A673 (cell line): ENCODE results near the gene TLE2.

Experiments used
- CTCF ChIP-seq: fragments of 300-800, 200-600 bp; sonication (generic); conservative IDR thresholded peaks from 2 replicates; pipeline ENCODE4 v1.5.1; 2017; ENCODE audit warnings: low read depth, mild to moderate bottlenecking, antibody characterized with exemption, low read length, moderate library complexity, mixed read lengths
- EZH2 ChIP-seq: fragments of 200-600 bp; sonication (generic); IDR thresholded peaks from 2 replicates; pipeline ENCODE4 v1.6.1; 2017; ENCODE audit warnings: borderline replicate concordance, low read depth, mild to moderate bottlenecking, mixed read lengths, antibody characterized with exemption, low read length; ENCODE audit not compliant: poor library complexity, severe bottlenecking

- TF ChIP-seq CTCF = no peak
- no peak for TF ChIP-seq EZH2
Measured at GRCh38 chr19:3004522-3004921, 24.6 kb downstream of the TLE2 start.
